ENCODE measurements around the gene MAP7. TPM values are rescaled to one million over a fixed set of nuclear protein-coding genes. Genes with fewer than 3 reads are reported as not detected.

Gene MAP7
- total RNA-seq, 4 donors from 2014 or later: 0.29 to 6.8 (median 1.1) TPM

- TF ChIP-seq POLR2A (IDR thresholded peaks at IDR 0.05) (no peak), CTCF (IDR thresholded peaks at IDR 0.05) (no peak)
- Histone ChIP-seq H3K27ac (no peak overlapping the region), H3K36me3 (no peaks in the 10 kb centered on the region), H3K9me3 (no peaks in the 10 kb centered on the region), H3K4me3 (no peak overlapping the region), H3K4me1 (no peaks in the 10 kb centered on the region), H3K27me3 (no peaks in the 10 kb centered on the region)
- no peak for DNase-seq
- intact Hi-C loops (cut with DNase I; ENCODE audit: low total_unique reads): no loop called here
Measured at GRCh38 chr6:136517582-136517981, 32.6 kb downstream of the MAP7 start.

- Histone ChIP-seq H3K9me3 (no peaks in the 10 kb centered on the region), H3K4me3 (no peak overlapping the region), H3K36me3 (no peaks in the 10 kb centered on the region), H3K4me1 (no peaks in the 10 kb centered on the region), H3K27me3 (no peaks in the 10 kb centered on the region), H3K27ac (no peak overlapping the region)
- no peak for DNase-seq
- intact Hi-C loops (cut with DNase I; ENCODE audit: low total_unique reads): no loop called here
- TF ChIP-seq CTCF (IDR thresholded peaks at IDR 0.05) (no peak), POLR2A (IDR thresholded peaks at IDR 0.05) (no peak)
Measured at GRCh38 chr6:136517002-136517401, 33.2 kb downstream of the MAP7 start.

- H3K9me3 ChIP-seq: no peaks in the 10 kb centered on the region
- no peak for TF ChIP-seq CTCF (IDR thresholded peaks at IDR 0.05)
- no peak for TF ChIP-seq POLR2A (IDR thresholded peaks at IDR 0.05)
- intact Hi-C loops (cut with DNase I; ENCODE audit: low total_unique reads): no loop called here
- H3K27ac ChIP-seq: no peak overlapping the region
- H3K4me1 ChIP-seq: no peaks in the 10 kb centered on the region
- DNase-seq: no peak
- H3K36me3 ChIP-seq: no peaks in the 10 kb centered on the region
- H3K27me3 ChIP-seq: no peaks in the 10 kb centered on the region
- no peak overlapping the region for H3K4me3 ChIP-seq
Measured at GRCh38 chr6:136514591-136514990, 35.6 kb downstream of the MAP7 start.

DNA sequence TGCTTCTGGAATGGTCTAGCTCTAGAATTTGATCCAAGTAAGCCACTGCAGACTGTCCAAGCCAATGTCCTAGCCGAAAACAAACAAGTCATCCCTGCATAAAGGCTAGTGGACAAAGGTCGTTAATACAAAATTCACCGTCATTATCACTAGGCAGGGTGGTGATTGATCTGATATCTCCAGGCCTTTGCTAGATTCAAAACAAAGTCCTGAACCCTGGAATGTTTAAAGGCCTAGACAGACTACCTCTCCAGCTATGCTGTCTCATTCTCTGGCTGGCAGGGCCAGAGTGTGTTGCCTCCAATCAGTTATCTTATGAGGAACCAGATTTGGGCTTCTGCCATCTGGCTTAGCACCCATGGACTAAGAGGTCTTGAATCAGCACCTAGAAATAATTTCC is 38.3 kb downstream of the MAP7 start:
- no peaks in the 10 kb centered on the region for H3K27me3 ChIP-seq
- H3K4me1 ChIP-seq: no peaks in the 10 kb centered on the region
- no peaks in the 10 kb centered on the region for H3K9me3 ChIP-seq
- no peaks in the 10 kb centered on the region for H3K36me3 ChIP-seq
- intact Hi-C loops (cut with DNase I; ENCODE audit: low total_unique reads): no loop called here
- no peak for TF ChIP-seq POLR2A (IDR thresholded peaks at IDR 0.05)
- no peak for TF ChIP-seq CTCF (IDR thresholded peaks at IDR 0.05)
- H3K27ac ChIP-seq: no peak overlapping the region
- no peak for DNase-seq
- H3K4me3 ChIP-seq: no peak overlapping the region

- Histone ChIP-seq H3K4me1 (no peaks in the 10 kb centered on the region), H3K4me3 (no peak overlapping the region), H3K9me3 (no peaks in the 10 kb centered on the region), H3K27ac (no peak overlapping the region), H3K27me3 (no peaks in the 10 kb centered on the region), H3K36me3 (no peaks in the 10 kb centered on the region)
- TF ChIP-seq POLR2A (IDR thresholded peaks at IDR 0.05) (no peak), CTCF (IDR thresholded peaks at IDR 0.05) (no peak)
- DNase-seq: no peak
- intact Hi-C loops (cut with DNase I; ENCODE audit: low total_unique reads): no loop called here
Measured at GRCh38 chr6:136511397-136511796, 38.8 kb downstream of the MAP7 start.
